ENCODE results near the gene CPA1.

CPA1 gene

GRCh38 chr7:130341882-130342281 lies 38.4 kb upstream of the CPA1 start:
- no peak overlapping the region for H3K4me3 ChIP-seq (ENCODE audit: low read length)
- DNase-seq (ENCODE audit: low read depth), result no peak
- TF ChIP-seq CTCF (conservative IDR thresholded peaks at IDR 0.05; ENCODE audit: low read depth, low read length), result no peak

- DNase-seq (ENCODE audit: low read depth), result no peak
- no peak overlapping the region for H3K4me3 ChIP-seq (ENCODE audit: low read length)
- TF ChIP-seq CTCF (conservative IDR thresholded peaks at IDR 0.05; ENCODE audit: low read depth, low read length), result no peak
These were observed 37.5 kb upstream of the CPA1 start for GRCh38 chr7:130342701-130343380.

- TF ChIP-seq CTCF (conservative IDR thresholded peaks at IDR 0.05; ENCODE audit: low read depth, low read length), result no peak
- no peak for DNase-seq (ENCODE audit: low read depth)
- no peak within 1 kb of the TSS for H3K4me3 ChIP-seq (ENCODE audit: low read length)
These were observed 35.9 kb upstream of the CPA1 start, which contains the start of gene CPA5 for GRCh38 chr7:130344271-130344866. TSS of gene CPA5 (plus strand) at chr7:130344816. CDS start at chr7:130346486, 1,670 bp downstream.

GRCh38 chr7:130345136-130345535 lies 35.2 kb upstream of the CPA1 start:
- TF ChIP-seq CTCF (conservative IDR thresholded peaks at IDR 0.05; ENCODE audit: low read depth, low read length), result no peak
- no peak for DNase-seq (ENCODE audit: low read depth)
- no peak overlapping the region for H3K4me3 ChIP-seq (ENCODE audit: low read length)

- no peak for TF ChIP-seq CTCF (conservative IDR thresholded peaks at IDR 0.05; ENCODE audit: low read depth, low read length)
- no peak overlapping the region for H3K4me3 ChIP-seq (ENCODE audit: low read length)
- DNase-seq (ENCODE audit: low read depth), result no peak
These were observed 34.6 kb upstream of the CPA1 start for GRCh38 chr7:130345725-130346124.

- no peak overlapping the region for H3K4me3 ChIP-seq (ENCODE audit: low read length)
- no peak for TF ChIP-seq CTCF (conservative IDR thresholded peaks at IDR 0.05; ENCODE audit: low read depth, low read length)
- DNase-seq (ENCODE audit: low read depth), result no peak
These were observed 34.0 kb upstream of the CPA1 start for GRCh38 chr7:130346177-130346905.
